ENCODE results near the gene PLEKHM3.

Gene PLEKHM3

DNA sequence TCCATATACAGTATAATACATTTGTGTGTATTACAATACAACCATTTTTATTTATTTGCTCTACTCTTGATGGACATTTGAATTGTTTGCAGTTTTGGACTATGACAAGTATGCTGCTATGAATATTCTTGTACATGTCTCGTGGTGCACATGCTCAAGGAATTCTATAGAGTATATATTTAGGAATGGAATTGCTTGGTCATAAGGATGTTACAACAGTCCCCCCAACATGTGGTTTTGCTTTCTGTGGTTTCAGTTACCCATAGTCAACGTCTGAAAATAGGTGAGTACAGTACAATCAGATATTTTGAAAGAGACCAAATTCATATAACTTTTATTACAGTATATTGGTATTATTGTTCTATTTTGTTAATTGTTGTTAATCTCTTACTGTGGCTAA lies 24.1 kb upstream of the PLEKHM3 start (continued):
- TF ChIP-seq ZNF112 (tag by site-specific recombination; IDR thresholded peaks at IDR 0.05) = no peak
- TF ChIP-seq ZNF341 (tag by site-specific recombination; IDR thresholded peaks at IDR 0.05; ENCODE audit: low read depth) = no peak
- TF ChIP-seq ZNF274 (IDR thresholded peaks at IDR 0.05; ENCODE audit: low read length) = no peak
- no peak for TF ChIP-seq ZNF274 (tag by site-specific recombination; IDR thresholded peaks at IDR 0.05; ENCODE audit: borderline replicate concordance)
- TF ChIP-seq ZNF146 (tag by site-specific recombination; IDR thresholded peaks at IDR 0.05) = no peak
- TF ChIP-seq ZFP41 (tag by site-specific recombination; IDR thresholded peaks at IDR 0.05; ENCODE audit: borderline replicate concordance) = no peak
- no peak for TF ChIP-seq ZSCAN30 (tag by site-specific recombination; IDR thresholded peaks at IDR 0.05)
- TF ChIP-seq, protein P1, sequence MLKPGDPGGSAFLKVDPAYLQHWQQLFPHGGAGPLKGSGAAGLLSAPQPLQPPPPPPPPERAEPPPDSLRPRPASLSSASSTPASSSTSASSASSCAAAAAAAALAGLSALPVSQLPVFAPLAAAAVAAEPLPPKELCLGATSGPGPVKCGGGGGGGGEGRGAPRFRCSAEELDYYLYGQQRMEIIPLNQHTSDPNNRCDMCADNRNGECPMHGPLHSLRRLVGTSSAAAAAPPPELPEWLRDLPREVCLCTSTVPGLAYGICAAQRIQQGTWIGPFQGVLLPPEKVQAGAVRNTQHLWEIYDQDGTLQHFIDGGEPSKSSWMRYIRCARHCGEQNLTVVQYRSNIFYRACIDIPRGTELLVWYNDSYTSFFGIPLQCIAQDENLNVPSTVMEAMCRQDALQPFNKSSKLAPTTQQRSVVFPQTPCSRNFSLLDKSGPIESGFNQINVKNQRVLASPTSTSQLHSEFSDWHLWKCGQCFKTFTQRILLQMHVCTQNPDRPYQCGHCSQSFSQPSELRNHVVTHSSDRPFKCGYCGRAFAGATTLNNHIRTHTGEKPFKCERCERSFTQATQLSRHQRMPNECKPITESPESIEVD (tag by site-specific recombination; IDR thresholded peaks at IDR 0.05) = no peak
- no peak for TF ChIP-seq ZNF140 (tag by site-specific recombination; IDR thresholded peaks at IDR 0.05)
- TF ChIP-seq KLF16 (tag by site-specific recombination; IDR thresholded peaks at IDR 0.05) = no peak
- TF ChIP-seq ZNF148 (tag by site-specific recombination; IDR thresholded peaks at IDR 0.05; ENCODE audit: borderline replicate concordance) = no peak
- no peak for TF ChIP-seq ZXDB (tag by site-specific recombination; IDR thresholded peaks at IDR 0.05)
- TF ChIP-seq ZNF48 (tag by site-specific recombination; IDR thresholded peaks at IDR 0.05) = no peak
- no peak for TF ChIP-seq ZNF174 (tag by site-specific recombination; IDR thresholded peaks at IDR 0.05)

DNA sequence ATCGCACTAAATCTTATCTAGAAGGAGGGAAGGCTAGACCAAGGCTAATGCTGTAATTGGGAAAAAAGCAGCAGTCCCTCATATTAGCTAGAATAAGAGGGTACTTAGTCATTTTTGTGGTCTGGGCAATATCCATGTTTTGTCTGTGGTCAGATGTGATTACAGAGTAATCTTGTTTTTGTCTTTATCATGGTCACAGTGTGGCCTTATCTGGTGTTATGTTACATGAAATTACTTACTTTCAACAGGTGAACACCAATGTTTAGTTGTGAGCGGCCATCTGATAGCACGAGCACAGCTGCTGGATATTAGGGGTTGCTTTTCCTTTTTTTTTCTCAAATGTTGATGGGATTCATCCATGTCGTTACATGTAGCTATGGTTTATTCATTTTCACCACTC lies 23.7 kb upstream of the PLEKHM3 start:
- H3K27ac ChIP-seq (ENCODE audit: extremely low read depth, low read depth, low read length) = no peak overlapping the region
- ChIA-PET POLR2A (interaction anchor here (0.6 kb wide), 1 partner anchor 296 kb away, joined by 3 read pairs; no protein-coding TSS in a partner anchor), CTCF (interaction anchor here (0.6 kb wide), 1 partner anchor 11 kb away, joined by 3 read pairs; no protein-coding TSS in a partner anchor)
- H3K4me1 ChIP-seq (ENCODE audit: control insufficient read depth, insufficient read depth, low read length) = no peaks in the 10 kb centered on the region
- H3K36me3 ChIP-seq (ENCODE audit: control insufficient read depth in 2 of 2, insufficient read depth in 1 of 2, low read length in 2 of 2) = no peaks in the 10 kb centered on the region
- no peaks in the 10 kb centered on the region for H3K9me3 ChIP-seq (ENCODE audit: control insufficient read depth, insufficient read depth, low read depth, low read length)
- H3K4me3 ChIP-seq (ENCODE audit: low read depth, low read length) = no peak overlapping the region
- TF ChIP-seq SCRT2 (tag by site-specific recombination; IDR thresholded peaks at IDR 0.05) (peak; percentile 34; the same call in 1 of the 2 replicates), ZNF2 (tag by site-specific recombination; IDR thresholded peaks at IDR 0.05) (no peak), SCRT1 (tag by site-specific recombination; IDR thresholded peaks at IDR 0.05; ENCODE audit: borderline replicate concordance) (peak; percentile 45; the same call in 1 of the 2 replicates)
- TF ChIP-seq, protein P2, sequence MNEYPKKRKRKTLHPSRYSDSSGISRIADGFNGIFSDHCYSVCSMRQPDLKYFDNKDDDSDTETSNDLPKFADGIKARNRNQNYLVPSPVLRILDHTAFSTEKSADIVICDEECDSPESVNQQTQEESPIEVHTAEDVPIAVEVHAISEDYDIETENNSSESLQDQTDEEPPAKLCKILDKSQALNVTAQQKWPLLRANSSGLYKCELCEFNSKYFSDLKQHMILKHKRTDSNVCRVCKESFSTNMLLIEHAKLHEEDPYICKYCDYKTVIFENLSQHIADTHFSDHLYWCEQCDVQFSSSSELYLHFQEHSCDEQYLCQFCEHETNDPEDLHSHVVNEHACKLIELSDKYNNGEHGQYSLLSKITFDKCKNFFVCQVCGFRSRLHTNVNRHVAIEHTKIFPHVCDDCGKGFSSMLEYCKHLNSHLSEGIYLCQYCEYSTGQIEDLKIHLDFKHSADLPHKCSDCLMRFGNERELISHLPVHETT (tag by site-specific recombination; IDR thresholded peaks at IDR 0.05) = no peak

GRCh38 chr2:208047840-208048239 lies 22.5 kb upstream of the PLEKHM3 start:
- Histone ChIP-seq H3K4me3 (ENCODE audit: low read depth, low read length) (no peak overlapping the region), H3K4me1 (ENCODE audit: control insufficient read depth, insufficient read depth, low read length) (no peaks in the 10 kb centered on the region), H3K9me3 (ENCODE audit: control insufficient read depth, insufficient read depth, low read depth, low read length) (no peaks in the 10 kb centered on the region), H3K27ac (ENCODE audit: extremely low read depth, low read depth, low read length) (no peak overlapping the region), H3K36me3 (ENCODE audit: control insufficient read depth in 2 of 2, insufficient read depth in 1 of 2, low read length in 2 of 2) (no peaks in the 10 kb centered on the region)
- ChIA-PET CTCF (no interaction called here), POLR2A (no interaction called here)
- TF ChIP-seq KLF1 (tag by site-specific recombination; IDR thresholded peaks at IDR 0.05) (peak; percentile 53; the same call in 1 of the 2 replicates), ZXDB (tag by site-specific recombination; IDR thresholded peaks at IDR 0.05) (no peak)
